COR-L47 (cell line): ENCODE measurements around the gene ADRA2A.

Source experiments
- DNase-seq: peaks from one replicate; lab custom pipeline; 2025; lab: John Stamatoyannopoulos, UW

The ADRA2A gene

GRCh38 chr10:111109501-111110242 is 32.8 kb downstream of the ADRA2A start:
- DNase-seq = peak; percentile 1

GRCh38 chr10:111110771-111111170 is 33.9 kb downstream of the ADRA2A start:
- DNase-seq = no peak

DNA sequence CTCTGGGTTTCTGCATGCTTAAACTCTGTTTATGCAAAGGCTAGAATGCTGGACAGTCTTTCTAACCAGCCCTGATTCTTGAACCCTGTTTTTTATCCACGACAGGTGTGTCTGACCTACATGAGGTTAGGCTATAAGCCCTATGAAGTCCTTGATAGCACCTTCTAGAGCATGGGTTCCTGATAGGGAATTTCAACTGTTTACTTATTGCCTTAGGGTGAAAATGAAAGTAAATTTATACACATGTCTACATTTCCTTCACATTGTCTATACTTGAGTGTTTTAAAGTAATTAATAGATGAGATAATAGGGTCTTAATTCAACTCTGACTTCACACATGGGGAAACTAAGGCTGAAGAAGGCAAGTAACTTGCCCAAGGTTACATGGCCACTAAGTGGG is 35.5 kb downstream of the ADRA2A start:
- DNase-seq = no peak

- no peak for DNase-seq
Observed at GRCh38 chr10:111113238-111113960, 36.6 kb downstream of the ADRA2A start.

- DNase-seq = no peak
Observed at GRCh38 chr10:111113961-111114757, 37.3 kb downstream of the ADRA2A start.

GRCh38 chr10:111114758-111115500 is 38.1 kb downstream of the ADRA2A start:
- DNase-seq = no peak

- no peak for DNase-seq
Observed at GRCh38 chr10:111116211-111116610, 39.4 kb downstream of the ADRA2A start.

GRCh38 chr10:111116762-111117445 is 40.1 kb downstream of the ADRA2A start:
- DNase-seq = no peak

- no peak for DNase-seq
Observed at GRCh38 chr10:111117528-111118277, 40.9 kb downstream of the ADRA2A start.

- no peak for DNase-seq
Observed at GRCh38 chr10:111118758-111119157, 41.9 kb downstream of the ADRA2A start.

DNA sequence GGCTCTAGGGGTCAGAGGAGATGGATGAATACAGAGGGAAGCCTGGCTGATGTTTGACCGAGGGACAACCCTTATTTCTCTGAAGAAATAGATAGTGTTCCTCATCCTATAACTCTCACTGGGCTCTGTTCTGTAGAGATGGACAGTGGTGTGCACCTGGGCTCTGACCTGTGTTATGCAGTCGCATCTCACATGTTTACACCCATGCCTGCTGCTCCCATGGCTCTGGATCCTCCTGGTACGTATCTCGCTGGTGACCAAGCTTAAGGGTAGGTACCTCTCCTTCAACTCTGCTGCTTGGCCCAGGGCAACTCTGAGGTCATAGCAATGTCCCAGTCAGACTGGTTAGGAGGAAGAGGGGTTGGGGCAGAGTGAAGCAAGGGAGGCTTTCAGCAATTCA is 42.8 kb downstream of the ADRA2A start:
- DNase-seq = no peak

DNA sequence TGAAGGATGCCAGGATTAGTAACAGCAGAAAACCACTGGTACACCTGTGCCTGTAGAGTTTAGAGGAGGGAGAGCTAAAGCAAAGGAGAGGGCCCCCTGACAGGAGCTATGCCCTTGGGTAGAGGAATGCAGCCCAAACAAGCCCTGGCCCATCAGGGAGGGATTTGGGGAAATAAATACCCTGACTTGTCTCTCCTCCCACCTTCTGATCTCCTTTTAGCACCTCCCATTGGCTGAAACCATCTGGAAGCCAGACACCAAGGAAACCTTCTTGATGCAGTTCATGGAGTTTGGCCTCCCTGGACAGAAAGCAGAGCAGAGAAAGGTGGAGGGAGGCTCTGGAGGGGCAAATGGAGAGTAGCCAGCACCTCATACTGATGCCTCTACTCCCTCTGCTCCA is 45.3 kb downstream of the ADRA2A start:
- DNase-seq = no peak

DNA sequence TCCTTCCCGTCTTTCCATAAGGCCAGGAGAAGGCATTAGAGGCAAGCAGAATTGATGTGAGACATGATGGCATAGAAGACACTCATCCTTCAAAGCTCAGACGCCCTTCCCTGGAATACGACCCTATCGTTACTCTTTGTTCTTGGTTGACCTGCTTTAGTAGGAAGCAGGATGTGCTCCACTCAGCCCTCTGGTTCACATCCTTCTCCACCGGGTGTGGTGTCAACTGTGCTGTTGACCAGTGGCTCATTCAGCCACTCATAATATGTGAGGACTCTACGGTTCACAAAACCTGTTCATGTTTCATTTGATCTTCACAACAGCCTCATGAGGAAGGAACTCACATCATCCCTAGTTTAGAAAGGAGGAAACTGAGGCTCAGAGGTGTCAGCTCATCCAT is 47.1 kb downstream of the ADRA2A start:
- DNase-seq = no peak

GRCh38 chr10:111125102-111125501 is 48.3 kb downstream of the ADRA2A start:
- no peak for DNase-seq

- no peak for DNase-seq
Observed at GRCh38 chr10:111126077-111126476, 49.2 kb downstream of the ADRA2A start.

DNA sequence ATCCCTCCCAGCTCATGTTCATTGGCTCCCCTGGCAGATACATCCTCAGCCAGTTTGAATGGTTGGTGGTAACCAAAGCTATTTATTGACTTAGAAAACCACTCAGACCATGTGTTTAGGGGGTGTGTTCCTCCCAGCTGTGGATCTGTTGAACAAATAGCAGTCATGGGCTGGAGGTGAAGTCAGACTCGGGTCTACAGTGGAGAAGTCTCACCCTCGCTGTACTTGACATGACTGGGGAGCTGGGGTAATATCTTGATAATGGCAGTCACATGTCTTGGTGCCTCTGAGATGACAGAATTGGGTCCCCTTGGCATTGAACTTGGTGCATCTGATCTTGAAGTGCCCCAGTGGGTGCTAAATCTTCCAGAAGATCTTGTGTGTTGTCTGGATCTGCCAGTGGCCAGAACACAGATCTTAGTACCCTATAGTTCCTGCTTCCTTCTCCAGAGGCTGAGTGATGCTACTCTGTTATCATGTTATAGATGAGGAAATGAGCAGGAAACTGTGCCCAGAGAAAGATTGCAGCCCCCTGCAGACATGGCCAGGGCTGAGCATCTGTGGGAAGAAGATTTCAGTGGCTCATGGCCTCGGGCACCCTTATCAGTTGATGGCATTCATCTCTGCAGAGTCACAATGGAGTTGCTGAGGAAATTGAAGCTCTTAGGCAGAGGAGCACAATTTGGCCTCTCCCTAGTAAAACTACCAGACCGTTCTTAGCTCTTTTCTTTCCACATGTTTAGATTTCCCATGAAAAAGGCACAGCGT is 50.4 kb downstream of the ADRA2A start:
- no peak for DNase-seq

GRCh38 chr10:111128331-111129180 is 51.7 kb downstream of the ADRA2A start:
- no peak for DNase-seq

- DNase-seq = no peak
Observed at GRCh38 chr10:111129363-111129762, 52.5 kb downstream of the ADRA2A start.

- DNase-seq = no peak
Observed at GRCh38 chr10:111130471-111130870, 53.6 kb downstream of the ADRA2A start.
